HT-29 (cell line): Measurements from ENCODE around the gene MRO. TPM values are rescaled to one million over a fixed set of nuclear protein-coding genes. Genes with fewer than 3 reads are reported as not detected.
"Not testable (repeated sequence)": the region's sequence is repeated elsewhere in the genome, so short reads cannot be mapped to it uniquely, and the experiment has no call there.

Experiments
- DNase-seq: peaks from one replicate; pipeline ENCODE4 v3.0.0-alpha.2; 2015; ENCODE audit warnings: low spot score
- total RNA-seq: library from RNA; depleted of rRNA; stranded (reverse); fragments of >200 nt; shearing (Covaris generic); gene quantifications from 2 replicates; pipeline ENCODE4 v1.2.3, GENCODE V29; 2014

MRO gene
- total RNA-seq, 1 experiment from 2014 or later: not detected

GRCh38 chr18:50792885-50793284, 26.9 kb downstream of the MRO start:
- no peak for DNase-seq

GRCh38 chr18:50791599-50792438, 28.0 kb downstream of the MRO start:
- DNase-seq: no peak

- DNase-seq: no peak
Observed at GRCh38 chr18:50790948-50791347, 28.9 kb downstream of the MRO start.

- DNase-seq: no peak
Observed at GRCh38 chr18:50790241-50790640, 29.6 kb downstream of the MRO start.

GRCh38 chr18:50788284-50788683, 31.5 kb downstream of the MRO start:
- no peak for DNase-seq

- no peak for DNase-seq
Observed at GRCh38 chr18:50786864-50787263, 33.0 kb downstream of the MRO start.

- no peak for DNase-seq
Observed at GRCh38 chr18:50783553-50783952, 36.3 kb downstream of the MRO start.

GRCh38 chr18:50779021-50779420, 40.8 kb downstream of the MRO start:
- not testable (repeated sequence) for DNase-seq

GRCh38 chr18:50776383-50776782, 43.4 kb downstream of the MRO start:
- DNase-seq: no peak

GRCh38 chr18:50775726-50776125, 44.1 kb downstream of the MRO start:
- no peak for DNase-seq

GRCh38 chr18:50775207-50775606, 44.6 kb downstream of the MRO start:
- DNase-seq: no peak

- DNase-seq: no peak
Observed at GRCh38 chr18:50769463-50769862, 50.4 kb downstream of the MRO start.

GRCh38 chr18:50757358-50757757, 62.5 kb downstream of the MRO start:
- no peak for DNase-seq

- DNase-seq: no peak
Observed at GRCh38 chr18:50754297-50754696, 65.5 kb downstream of the MRO start.

- no peak for DNase-seq
Observed at GRCh38 chr18:50753311-50753710, 66.5 kb downstream of the MRO start.

- DNase-seq: no peak
Observed at GRCh38 chr18:50751947-50752346, 67.9 kb downstream of the MRO start.

GRCh38 chr18:50751490-50751889, 68.3 kb downstream of the MRO start:
- no peak for DNase-seq

- DNase-seq: no peak
Observed at GRCh38 chr18:50750546-50750945, 69.3 kb downstream of the MRO start.

GRCh38 chr18:50749945-50750344, 69.9 kb downstream of the MRO start:
- DNase-seq: no peak

- DNase-seq: no peak
Observed at GRCh38 chr18:50749421-50749820, 70.4 kb downstream of the MRO start.

GRCh38 chr18:50748243-50749229, 71.3 kb downstream of the MRO start:
- no peak for DNase-seq

- DNase-seq: no peak
Observed at GRCh38 chr18:50747849-50748242, 72.0 kb downstream of the MRO start.
